GM12872 (cell line): ENCODE data around the gene P2RY14.

Source experiments
- CTCF ChIP-seq: IDR thresholded peaks from 3 replicates; pipeline ENCODE4 v1.5.1; 2011; ENCODE audit warnings: low read depth, mild to moderate bottlenecking, low read length, moderate library complexity; ENCODE audit not compliant: insufficient read depth

Gene P2RY14

GRCh38 chr3:151213151-151213550 lies 65.2 kb downstream of the P2RY14 start:
- no peak for TF ChIP-seq CTCF

- TF ChIP-seq CTCF, result peak; percentile 23; the same call in 1 of the 3 replicates
Measured at GRCh38 chr3:151210676-151211381, 67.5 kb downstream of the P2RY14 start.

- no peak for TF ChIP-seq CTCF
Measured at GRCh38 chr3:151209654-151210053, 68.7 kb downstream of the P2RY14 start.

- TF ChIP-seq CTCF, result no peak
Measured at GRCh38 chr3:151206201-151206600, 72.1 kb downstream of the P2RY14 start.

- TF ChIP-seq CTCF, result no peak
Measured at GRCh38 chr3:151205482-151205881, 72.9 kb downstream of the P2RY14 start.

- TF ChIP-seq CTCF, result no peak
Measured at GRCh38 chr3:151204530-151205402, 73.6 kb downstream of the P2RY14 start.

- no peak for TF ChIP-seq CTCF
Measured at GRCh38 chr3:151203051-151203420, 75.3 kb downstream of the P2RY14 start, which contains the start of gene GPR171. Gene GPR171, minus strand, starts transcription at chr3:151203216. Its CDS starts 3,830 bp downstream, at chr3:151199386.
